ENCODE data around the gene ZNF837. TPM values are rescaled to one million over a fixed set of nuclear protein-coding genes. Genes with fewer than 3 reads are reported as not detected.

Gene ZNF837
- total RNA-seq, 2 donors from 2014 or later, result 1.6 to 3.9 TPM

DNA sequence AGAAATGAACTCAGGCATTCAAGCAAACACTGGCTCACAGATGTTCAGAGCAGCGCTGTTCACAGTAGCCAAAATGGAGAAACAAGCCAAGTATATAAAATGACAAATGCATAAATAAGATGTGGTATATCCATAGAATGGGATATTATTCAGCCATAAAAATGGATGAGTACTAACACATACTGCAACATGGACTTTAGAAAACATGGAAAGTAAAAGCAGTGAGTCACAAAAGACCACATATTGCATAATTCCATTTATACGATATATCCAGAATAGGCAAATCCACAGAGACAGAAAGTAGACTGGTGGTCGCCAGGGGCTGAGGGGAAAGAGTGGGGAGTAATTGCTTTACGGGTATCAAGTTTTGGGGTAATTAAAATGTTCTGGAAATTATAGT lies 6.6 kb downstream of the ZNF837 start:
- no peak for DNase-seq (ENCODE audit: low spot score)
- no peak for TF ChIP-seq CTCF (IDR thresholded peaks at IDR 0.05)
- H3K4me3 ChIP-seq, result no peak overlapping the region
- no peaks in the 10 kb centered on the region for H3K9me3 ChIP-seq
- ATAC-seq (ENCODE audit: insufficient number of reproducible peaks, low FRiP score, low read depth), result no peak
- no peaks in the 10 kb centered on the region for H3K4me1 ChIP-seq (ENCODE audit: control insufficient read depth in 1 of 2, low read depth in 2 of 2)
- H3K27ac ChIP-seq, result no peak overlapping the region
- H3K27me3 ChIP-seq (replicated peaks; ENCODE audit: insufficient read depth), result no peaks in the 10 kb centered on the region
- no peaks in the 10 kb centered on the region for H3K36me3 ChIP-seq

DNA sequence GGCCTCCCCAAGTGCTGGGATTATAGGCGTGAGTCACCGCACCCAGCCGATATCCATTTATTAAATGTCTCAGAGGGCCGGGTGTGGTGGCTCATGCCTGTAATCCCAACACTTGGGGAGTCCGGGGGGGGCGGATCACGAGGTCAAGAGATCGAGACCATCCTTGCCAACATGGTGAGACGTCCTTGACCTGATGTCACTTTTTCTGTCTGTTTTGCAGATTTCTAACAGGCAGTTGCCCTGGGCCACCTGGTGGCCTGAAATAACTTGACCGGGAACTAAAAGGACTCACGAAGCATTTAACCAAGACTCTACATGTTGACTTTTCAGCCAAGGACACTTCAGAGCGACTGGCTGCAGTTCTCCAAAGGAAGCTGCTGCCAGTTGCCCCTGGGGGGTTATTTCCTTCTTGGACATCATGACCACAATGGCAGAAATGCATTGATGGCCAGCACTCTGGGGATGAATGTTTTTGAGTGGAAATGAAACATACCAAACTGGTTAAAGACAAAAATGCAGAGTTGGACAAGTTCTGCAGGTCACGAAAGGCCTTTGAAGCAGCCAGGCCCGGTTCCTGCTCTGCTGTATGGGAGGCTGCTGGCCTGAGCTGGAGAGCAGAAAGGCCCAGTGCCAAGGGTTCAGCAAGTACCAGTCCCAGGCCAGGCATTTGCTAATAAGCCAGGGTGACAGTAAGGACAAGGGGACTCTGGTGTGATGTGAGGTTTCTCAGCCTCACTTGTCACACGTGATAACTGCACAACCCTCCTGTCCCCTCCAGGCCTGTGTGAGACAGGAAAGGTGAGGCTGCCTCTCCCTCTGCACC lies 8.3 kb downstream of the ZNF837 start:
- Histone ChIP-seq H3K27ac (no peak overlapping the region), H3K4me1 (ENCODE audit: control insufficient read depth in 1 of 2, low read depth in 2 of 2) (no peaks in the 10 kb centered on the region), H3K9me3 (no peaks in the 10 kb centered on the region), H3K27me3 (replicated peaks; ENCODE audit: insufficient read depth) (no peaks in the 10 kb centered on the region), H3K4me3 (no peak overlapping the region), H3K36me3 (no peaks in the 10 kb centered on the region)
- DNase-seq (ENCODE audit: low spot score), result no peak
- no peak for TF ChIP-seq CTCF (IDR thresholded peaks at IDR 0.05)
- no peak for ATAC-seq (ENCODE audit: insufficient number of reproducible peaks, low FRiP score, low read depth)

DNA sequence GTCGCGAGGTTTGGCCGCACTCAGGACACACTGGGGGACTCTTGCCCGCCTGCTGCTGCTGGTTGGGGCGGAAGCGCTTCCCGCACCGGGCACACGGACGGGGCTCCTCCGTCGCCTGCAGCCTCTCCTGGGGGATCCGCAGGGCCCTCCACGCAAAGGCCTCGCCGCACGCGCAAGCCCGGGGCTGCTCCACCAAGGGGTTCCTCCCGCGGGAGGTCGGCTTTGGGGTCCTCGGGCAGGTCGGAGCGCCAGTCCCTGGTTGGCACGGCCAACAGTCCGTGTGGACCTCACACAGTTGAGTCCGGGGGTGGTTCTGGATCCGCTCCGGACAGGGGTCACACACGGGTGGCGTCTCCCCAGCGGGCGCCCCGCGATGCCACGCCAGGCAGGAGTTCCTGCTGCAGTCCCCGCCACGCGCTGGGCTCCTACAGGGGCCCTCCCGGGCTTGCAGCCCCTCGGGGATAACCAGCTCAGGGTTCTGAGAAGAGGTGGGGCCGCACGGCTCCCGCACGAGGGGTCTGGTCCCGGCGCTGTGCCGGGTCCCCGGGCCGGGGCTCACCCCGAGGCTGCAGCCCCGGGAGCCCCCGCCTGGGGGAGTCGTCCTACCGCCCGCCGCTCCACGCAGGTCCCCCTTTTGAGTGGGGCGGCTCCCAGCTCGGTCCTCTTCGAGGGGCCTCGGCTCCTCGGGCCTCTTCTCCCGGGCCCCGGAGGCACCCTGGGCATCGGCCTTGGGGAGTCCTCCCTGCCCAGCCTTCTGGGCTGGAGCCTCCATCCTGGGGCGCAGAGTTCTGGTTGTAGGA lies 12.1 kb downstream of the ZNF837 start:
- no peaks in the 10 kb centered on the region for H3K36me3 ChIP-seq

GRCh38 chr19:58367698-58368454 lies 13.0 kb downstream of the ZNF837 start:
- H3K4me1 ChIP-seq (ENCODE audit: control insufficient read depth in 1 of 2, low read depth in 2 of 2), result no peaks in the 10 kb centered on the region
- no peak for TF ChIP-seq CTCF (IDR thresholded peaks at IDR 0.05)
- DNase-seq (ENCODE audit: low spot score) (no peak), ATAC-seq (ENCODE audit: insufficient number of reproducible peaks, low FRiP score, low read depth) (no peak)
- no peaks in the 10 kb centered on the region for H3K9me3 ChIP-seq
- H3K27ac ChIP-seq, result no peak overlapping the region
- H3K27me3 ChIP-seq (replicated peaks; ENCODE audit: insufficient read depth), result no peaks in the 10 kb centered on the region
- no peaks in the 10 kb centered on the region for H3K36me3 ChIP-seq
- no peak overlapping the region for H3K4me3 ChIP-seq

More for the DNA sequence above, 12.1 kb downstream of the ZNF837 start:
- no peak overlapping the region for H3K4me3 ChIP-seq
- H3K9me3 ChIP-seq, result no peaks in the 10 kb centered on the region
- no peak overlapping the region for H3K27ac ChIP-seq
- no peak for DNase-seq (ENCODE audit: low spot score)
- no peak for TF ChIP-seq CTCF (IDR thresholded peaks at IDR 0.05)
- no peaks in the 10 kb centered on the region for H3K4me1 ChIP-seq (ENCODE audit: control insufficient read depth in 1 of 2, low read depth in 2 of 2)
- H3K27me3 ChIP-seq (replicated peaks; ENCODE audit: insufficient read depth), result no peaks in the 10 kb centered on the region
- ATAC-seq (ENCODE audit: insufficient number of reproducible peaks, low FRiP score, low read depth), result no peak
